GM18909 (cell line): ENCODE results near the gene NCOR1.
A peak's percentile ranks its signal among the peaks of the same experiment; 100 is the strongest.
"Not testable (repeated sequence)": the region's sequence is repeated elsewhere in the genome, so short reads cannot be mapped to it uniquely, and the experiment has no call there.

Experiments
- ATAC-seq: cut with Tn5 transposase; IDR thresholded peaks from one replicate; pipeline ENCODE4 v1.9.1; 2021; ENCODE audit warnings: mild to moderate bottlenecking; ENCODE audit not compliant: unreplicated experiment, poor library complexity

Gene NCOR1

DNA sequence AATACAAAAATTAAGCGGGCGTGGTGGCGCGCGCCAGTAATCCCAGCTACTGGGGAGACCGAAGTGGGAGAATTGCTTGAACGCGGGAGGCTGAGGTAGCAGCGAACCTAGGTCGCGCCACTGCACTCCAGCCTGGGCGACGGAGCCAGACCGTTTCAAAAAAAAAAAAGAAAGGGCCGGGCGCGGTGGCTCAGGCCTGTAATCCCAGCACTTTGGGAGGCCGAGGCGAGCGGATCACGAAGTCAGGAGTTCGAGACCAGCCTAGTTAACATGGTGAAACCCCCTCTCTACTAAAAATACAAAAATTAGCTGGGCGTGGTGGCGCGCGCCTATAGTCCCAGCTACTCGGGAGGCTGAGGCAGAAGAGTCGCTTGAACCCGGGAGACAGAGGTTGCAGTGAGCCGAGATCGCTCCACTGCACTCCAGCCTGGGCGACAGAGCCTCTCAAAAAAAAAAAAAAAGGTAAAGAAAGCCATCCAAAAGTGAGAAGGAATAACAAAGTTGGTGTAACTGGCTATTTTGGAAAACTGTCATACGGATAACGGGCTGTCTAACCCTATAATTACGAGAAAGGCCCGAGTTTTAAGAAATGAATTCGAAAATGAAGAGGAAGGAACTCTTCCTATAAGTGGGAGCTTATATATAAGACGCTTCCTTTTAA is 1.1 kb upstream of the NCOR1 start:
- not testable (repeated sequence) for ATAC-seq

DNA sequence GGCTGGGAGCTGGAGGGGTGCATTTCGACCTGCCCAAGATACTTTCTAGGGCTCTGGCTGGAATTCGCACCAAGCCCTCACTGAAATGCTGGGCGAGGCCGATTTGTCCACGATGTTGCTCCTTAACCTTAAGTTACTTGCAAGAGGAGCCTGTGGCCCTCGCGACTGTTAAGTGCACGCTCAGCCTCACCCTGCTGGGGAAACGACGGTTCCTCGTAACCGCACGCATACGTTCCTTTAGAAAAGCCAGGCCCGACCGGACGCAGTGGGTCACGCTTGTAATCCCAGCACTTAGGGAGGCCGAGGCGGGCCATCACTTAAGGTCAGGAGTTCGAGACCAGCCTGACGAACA is 607 bp upstream of the NCOR1 start:
- ATAC-seq: no peak

DNA sequence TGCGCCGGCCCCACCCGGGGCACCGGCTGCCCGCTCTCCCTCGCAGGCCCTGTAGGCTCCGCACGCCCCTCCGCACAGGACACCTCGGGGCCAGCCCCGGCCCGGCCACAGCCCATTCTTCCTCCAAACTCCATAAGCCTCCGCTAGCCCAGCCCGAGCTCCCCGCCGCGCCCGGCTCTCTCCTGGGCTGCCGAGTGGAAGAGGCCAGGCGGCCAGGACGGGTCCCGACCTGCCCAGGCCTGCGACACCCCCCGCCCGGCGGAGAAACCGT is 397 bp downstream of the NCOR1 start:
- ATAC-seq: peak; percentile 36

DNA sequence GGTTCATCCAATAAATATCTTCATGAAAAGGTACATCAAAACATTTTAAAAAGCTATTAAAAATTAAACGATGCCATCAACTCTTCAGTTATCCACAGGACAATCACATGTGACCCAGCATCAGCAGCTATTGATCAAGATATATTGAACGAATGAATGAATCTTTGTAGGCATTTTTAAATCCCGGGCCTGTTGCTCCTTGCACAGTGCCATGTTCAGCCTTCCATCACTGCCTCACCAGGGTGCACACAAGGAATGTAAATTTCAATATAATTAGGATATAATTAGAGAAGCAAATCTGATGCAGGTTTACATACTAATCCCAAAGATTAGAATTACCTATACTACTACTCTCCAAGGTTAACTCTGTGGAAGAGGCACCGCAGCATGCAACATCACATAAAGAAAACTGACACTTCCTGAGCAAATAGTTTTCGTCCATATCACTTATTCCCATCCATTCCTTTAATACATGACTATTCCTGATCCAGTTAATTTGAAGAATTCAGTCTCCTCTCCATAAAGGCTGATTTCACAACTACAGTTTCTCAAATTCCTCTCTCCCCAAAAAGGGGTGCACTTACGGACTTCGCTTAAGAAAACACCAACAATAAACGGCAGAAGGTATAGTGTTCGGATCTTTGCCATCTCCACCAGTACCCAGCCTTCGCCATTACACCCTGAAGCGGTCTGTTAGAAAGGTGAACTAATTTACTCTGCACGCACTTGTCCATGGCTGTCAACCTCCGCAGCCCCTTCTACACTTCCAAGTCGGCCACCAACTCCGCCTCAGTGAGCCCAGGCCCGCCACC is 938 bp downstream of the NCOR1 start:
- no peak for ATAC-seq

DNA sequence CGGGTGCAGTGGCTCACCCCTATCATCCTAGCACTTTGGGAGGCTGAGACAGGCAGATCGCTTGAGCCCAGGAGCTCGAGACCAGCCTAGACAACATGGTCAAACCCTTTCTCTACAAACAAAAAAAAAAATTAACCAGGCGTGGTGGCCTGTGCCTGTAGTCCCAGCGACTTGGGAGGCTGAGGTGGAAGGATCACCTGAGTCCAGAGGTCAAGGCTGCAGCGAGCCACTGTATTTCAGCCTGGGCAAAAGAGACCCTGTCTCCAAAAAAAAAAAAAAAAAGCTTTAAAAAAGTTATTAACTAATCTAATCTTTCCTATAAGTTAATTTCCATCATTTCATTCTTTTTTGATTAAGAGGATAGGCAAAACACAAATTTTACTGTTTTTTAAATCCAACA is 2.5 kb downstream of the NCOR1 start:
- no peak for ATAC-seq

DNA sequence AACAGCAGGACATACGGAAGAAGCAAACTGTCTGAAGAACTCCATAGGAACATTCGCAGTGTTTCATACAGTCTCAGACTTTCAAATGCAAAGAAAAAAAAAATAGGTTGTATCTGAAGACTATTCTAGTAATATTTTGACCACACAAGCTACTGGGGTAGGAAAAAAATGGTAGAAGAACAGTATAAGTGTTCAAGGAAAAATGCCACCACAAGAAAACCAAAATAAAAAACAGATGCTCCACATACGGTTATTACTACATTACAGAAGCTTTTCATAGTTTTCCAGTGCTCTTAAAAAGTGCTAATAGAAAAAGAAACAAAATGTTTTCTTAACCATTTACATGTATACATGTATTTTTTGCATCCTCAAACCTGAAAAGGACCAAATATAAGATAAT is 3.7 kb downstream of the NCOR1 start:
- ATAC-seq: no peak

DNA sequence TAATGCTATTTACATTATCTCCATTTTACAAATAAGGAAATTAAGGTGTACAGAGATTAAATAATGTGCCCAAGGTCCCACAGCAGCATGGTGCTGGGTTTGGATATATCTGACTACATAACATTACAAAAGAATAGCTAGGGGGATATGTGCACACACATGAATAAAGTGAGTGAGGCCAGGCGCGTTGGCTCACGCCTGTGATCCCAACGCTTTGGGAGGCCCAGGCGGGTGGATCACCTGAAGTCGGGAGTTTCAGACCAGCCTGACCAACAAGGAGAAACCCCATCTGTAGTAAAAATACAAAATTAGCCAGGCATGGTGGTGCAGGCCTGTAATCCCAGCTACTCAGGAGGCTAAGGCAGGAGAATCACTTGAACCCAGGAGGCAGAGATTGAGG is 10.6 kb downstream of the NCOR1 start:
- ATAC-seq: not testable (repeated sequence)

- ATAC-seq: not testable (repeated sequence)
These were observed 12.5 kb downstream of the NCOR1 start for GRCh38 chr17:16202554-16203500.

DNA sequence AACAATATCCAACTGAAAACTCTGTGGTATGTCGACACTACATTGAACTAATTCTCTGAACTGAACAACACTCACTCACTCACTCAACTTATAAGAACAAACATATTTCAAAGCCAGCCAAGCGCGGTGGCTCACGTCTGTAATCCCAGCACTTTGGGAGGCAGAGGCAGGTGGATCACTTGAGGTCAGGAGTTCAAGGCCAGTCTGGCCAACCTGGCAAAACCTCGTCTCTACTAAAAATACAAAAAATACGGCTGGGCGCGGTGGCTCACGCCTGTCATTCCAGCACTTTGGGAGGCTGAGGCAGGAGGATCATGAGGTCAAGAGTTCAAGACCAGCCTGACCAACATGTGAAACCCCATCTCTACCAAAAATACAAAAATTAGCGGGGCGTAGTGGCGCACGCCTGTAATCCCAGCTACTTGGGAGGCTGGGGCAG is 13.6 kb downstream of the NCOR1 start:
- ATAC-seq: not testable (repeated sequence)

- no peak for ATAC-seq
These were observed 16.2 kb downstream of the NCOR1 start for GRCh38 chr17:16199093-16199492.

DNA sequence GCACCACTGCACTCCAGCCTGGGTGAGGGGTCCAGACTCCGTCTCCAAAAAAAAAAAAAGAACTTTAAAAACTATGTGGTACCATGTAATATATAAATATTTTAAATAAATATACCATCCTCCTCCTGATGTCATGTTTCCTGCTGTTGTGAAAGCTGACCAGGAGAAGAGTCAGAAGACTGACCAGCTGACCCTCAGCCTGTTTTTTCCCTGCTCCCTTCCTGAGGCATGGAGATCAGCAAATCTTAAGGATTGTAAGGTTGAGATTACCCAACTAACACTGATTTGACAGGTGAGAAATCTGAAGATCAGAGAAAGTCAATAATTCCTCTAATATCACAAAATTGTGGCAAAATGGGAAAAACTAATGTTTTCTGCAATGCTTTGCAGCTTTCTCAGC is 18.1 kb downstream of the NCOR1 start:
- ATAC-seq: no peak

DNA sequence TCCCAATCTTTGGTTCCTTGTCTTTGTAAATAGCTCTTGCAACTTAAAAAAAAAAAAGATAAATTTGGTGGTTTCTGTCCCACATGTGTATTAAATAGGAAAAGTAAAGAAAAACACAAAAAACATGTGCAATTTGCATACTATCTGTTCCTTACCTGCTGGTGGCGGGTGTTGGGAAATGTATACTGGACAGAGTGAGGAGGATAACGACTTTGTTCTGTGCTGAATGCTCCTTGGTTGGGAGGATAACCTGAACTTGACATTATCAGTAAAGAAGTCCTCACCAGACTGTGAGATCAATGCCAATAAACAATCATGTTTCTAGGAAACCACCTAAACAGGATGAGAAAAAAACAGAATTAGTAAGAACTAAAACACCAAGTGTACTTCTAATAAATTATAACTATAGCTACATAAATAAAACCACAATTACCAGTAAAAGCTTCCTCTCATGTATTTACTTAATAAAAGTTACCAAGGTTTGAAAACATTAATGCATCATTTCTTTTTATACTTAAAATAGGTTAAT is 21.0 kb downstream of the NCOR1 start:
- not testable (repeated sequence) for ATAC-seq

GRCh38 chr17:16191604-16192003 is 23.7 kb downstream of the NCOR1 start:
- ATAC-seq: no peak

- no peak for ATAC-seq
These were observed 24.5 kb downstream of the NCOR1 start for GRCh38 chr17:16190703-16191360.

DNA sequence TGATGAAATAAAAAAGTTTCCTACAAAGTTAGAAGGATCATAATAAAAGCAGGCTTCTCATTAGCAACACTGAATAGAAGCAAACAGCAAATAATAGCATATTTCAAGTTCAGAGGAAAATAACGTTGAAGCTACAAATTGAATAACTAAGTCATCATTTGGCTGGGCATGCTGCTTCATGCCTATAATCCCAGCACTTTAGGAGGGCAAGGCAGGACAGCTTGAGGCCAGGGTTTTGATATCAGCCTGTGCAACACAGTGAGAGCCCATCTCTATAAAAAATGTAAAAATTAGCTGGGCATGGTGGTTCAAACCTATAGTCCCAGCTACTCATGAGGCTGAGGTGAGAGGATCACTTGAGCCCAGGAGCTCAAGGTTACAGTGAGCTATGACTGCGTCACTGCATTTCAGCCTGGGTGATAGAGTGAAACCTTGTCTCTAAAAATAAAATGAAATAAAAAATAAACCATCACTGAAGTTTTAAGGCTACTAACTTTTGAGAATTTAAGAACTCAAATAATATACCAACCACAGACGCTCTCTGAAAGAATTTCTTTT is 25.5 kb downstream of the NCOR1 start:
- no peak for ATAC-seq

DNA sequence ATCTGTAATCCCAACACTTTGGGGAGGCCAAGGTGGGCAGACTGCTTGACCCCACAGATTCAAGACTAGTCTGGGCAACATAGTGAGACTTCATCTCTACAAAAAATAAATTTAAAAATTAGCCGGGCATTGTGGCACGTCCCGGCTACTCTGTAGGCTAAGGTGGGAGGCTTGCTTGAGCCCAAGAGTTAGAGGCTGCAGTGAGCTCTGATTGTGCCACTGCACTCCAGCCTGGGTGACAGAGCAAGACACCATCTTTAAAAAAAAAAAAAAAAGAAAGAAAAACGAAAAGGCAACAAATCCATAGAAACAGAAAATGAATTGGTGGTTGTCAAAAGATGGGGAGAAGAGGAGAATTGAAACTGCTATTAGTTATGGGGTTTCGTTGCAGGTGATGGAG is 27.7 kb downstream of the NCOR1 start:
- ATAC-seq: no peak

DNA sequence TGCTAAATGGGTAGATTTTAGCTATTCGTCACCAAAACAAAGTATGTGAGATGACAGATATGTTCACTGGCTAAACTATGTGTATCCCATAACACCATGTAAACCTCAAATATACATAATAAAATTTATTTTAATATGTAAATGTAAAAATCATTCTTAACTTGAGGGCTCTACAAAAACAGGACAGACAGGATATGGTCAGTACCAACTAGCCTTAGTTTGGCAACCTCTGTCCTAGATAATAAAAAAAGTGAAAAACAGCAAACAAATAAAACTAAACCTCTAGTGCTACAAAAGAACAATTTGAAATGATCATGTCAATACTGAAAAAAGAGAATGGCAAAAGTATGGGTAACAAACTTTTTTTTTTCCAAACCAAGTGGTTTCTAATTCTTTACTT is 33.8 kb downstream of the NCOR1 start:
- no peak for ATAC-seq

GRCh38 chr17:16178836-16179235 is 36.5 kb downstream of the NCOR1 start:
- ATAC-seq: no peak

DNA sequence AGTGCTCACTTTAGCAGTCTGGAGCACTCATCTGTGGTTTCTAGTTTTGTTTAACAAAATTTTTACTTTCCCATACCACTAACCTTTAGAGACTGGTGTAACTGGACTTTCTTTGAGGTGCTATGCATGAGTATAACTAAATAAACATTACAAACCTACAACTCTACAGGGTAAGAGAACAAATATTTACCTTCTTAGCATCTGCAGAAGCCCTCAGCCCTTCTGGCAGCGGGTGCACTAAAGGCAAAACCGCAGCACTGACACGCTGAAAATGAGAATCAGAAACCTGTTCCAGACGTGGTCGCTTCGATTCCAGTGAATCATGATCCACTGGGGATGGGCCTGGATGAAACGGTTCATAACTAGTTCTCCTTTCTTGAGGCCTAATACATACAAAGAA is 43.7 kb downstream of the NCOR1 start:
- no peak for ATAC-seq

DNA sequence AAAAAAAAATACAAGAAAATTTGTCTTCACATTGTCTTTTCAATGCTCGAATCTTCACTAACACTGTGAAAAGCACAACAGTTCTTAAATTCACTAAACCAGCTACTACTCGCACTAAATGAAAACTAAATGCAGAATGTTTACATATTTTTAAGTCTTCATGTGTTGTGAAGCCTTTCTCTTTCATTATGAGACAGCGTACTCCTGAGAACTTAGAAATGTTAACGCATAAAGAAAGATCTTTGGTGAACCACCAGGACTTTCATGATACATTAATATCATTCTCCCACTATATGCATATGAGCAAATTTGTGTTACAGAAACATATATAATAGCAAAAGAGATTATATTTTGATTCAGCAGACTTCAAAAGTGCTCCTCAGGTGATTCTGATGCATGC is 48.6 kb downstream of the NCOR1 start:
- not testable (repeated sequence) for ATAC-seq
